ENCODE measurements around the gene CENPW.

GRCh38 chr6:126302191-126302590 is 37.7 kb upstream of the CENPW start:
- no peak for TF ChIP-seq EZH2 (IDR thresholded peaks at IDR 0.05; ENCODE audit: low read length)
- no peak for TF ChIP-seq CTCF (optimal IDR thresholded peaks at IDR 0.05 in 1 of 3, IDR thresholded peaks at IDR 0.05 in 1 of 3, conservative IDR thresholded peaks at IDR 0.05 in 1 of 3; ENCODE audit: extremely low read depth in 1 of 3, insufficient read depth in 2 of 3, low read length in 3 of 3)

Measured in keratinocyte (primary cell).